Esophagus (tissue), 2 donors: Measurements from ENCODE around the gene FMN2. TPM values are rescaled to one million over a fixed set of nuclear protein-coding genes. Genes with fewer than 3 reads are reported as not detected.
"Not testable (repeated sequence)": the region's sequence is repeated elsewhere in the genome, so short reads cannot be mapped to it uniquely, and the experiment has no call there.

Source experiments
- H3K27ac ChIP-seq, 2 donors: one replicate each; pipeline ENCODE4 v1.5.1; 2013; ENCODE audit warnings: low read depth in 2 of 2, mild to moderate bottlenecking in 2 of 2, inconsistent platforms in 1 of 2, low read length in 1 of 2, moderate library complexity in 1 of 2
- H3K27me3 ChIP-seq, 2 donors: one replicate each; pipeline ENCODE4 v1.6.1; 2013; ENCODE audit warnings: low read length in 2 of 2, control low read depth in 1 of 2, mild to moderate bottlenecking in 1 of 2; ENCODE audit not compliant: insufficient read depth in 2 of 2, control insufficient read depth in 1 of 2
- H3K36me3 ChIP-seq, 2 donors: one replicate each; pipeline ENCODE4 v1.6.1; 2013; ENCODE audit warnings: low read length in 1 of 2; ENCODE audit not compliant: control insufficient read depth in 2 of 2, insufficient read depth in 2 of 2
- H3K4me1 ChIP-seq, 2 donors: one replicate each; pipeline ENCODE4 v1.6.1; 2013; ENCODE audit warnings: low read length in 1 of 2; ENCODE audit not compliant: control insufficient read depth in 2 of 2, insufficient read depth in 2 of 2
- H3K4me3 ChIP-seq, 2 donors: one replicate each; pipeline ENCODE4 v1.5.1; 2013; ENCODE audit warnings: low read length in 2 of 2, mild to moderate bottlenecking in 2 of 2, low read depth in 1 of 2, moderate library complexity in 1 of 2
- H3K9me3 ChIP-seq, 2 donors: one replicate each; pipeline ENCODE4 v1.6.1; 2013; ENCODE audit warnings: mild to moderate bottlenecking in 2 of 2, low read depth in 1 of 2, low read length in 1 of 2, moderate library complexity in 1 of 2; ENCODE audit not compliant: control insufficient read depth in 2 of 2, insufficient read depth in 1 of 2
- WGBS, 2 donors: extraction: QIAGEN DNeasy Blood & Tissue Kit; methylation state at CpG; one replicate each; pipeline ENCODE4 v1.1.7; 2013; 5-methylcytosine and 5-hydroxymethylcytosine counted together
- polyA plus RNA-seq, 2 donors: library from polyadenylated mRNA; stranded (reverse); fragments of 200-250 nt; gene quantifications; one replicate each; pipeline ENCODE4 v1.2.3, GENCODE V29; 2013
- donor health status: healthy with polysubstance abuse.
- donor health status: Bipolar disorder and iron deficiency.

FMN2 gene
- polyA plus RNA-seq, 2 donors, result 0.11 to 0.16 TPM

DNA sequence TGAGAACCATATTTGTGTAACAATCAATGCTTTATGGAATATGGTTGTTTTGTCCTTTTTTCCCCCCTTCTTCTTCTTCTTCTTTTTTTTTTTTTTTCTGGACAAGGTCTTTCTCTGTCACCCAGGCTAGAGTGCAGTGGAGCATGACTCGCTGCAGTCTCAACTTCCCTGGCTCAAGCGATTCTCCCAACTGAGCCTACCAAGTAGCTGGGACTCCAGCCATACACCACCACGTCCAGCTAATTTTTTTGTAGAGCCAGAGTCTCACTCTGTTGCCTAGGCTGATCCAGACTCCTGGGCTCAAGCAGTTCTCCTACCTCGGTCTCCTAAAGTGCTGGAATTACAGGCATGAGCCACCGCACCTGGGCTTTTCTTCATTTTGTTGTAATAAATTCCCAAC, 86.7 kb downstream of the FMN2 start:
- 82 to 85% methylated on average over 5 of the region's 5 CpGs for WGBS, 2 donors
- no peaks in the 10 kb centered on the region for H3K36me3 ChIP-seq
- no peak overlapping the region for H3K4me3 ChIP-seq
- H3K27me3 ChIP-seq, result no peaks in the 10 kb centered on the region
- no peak overlapping the region for H3K27ac ChIP-seq
- no peaks in the 10 kb centered on the region for H3K4me1 ChIP-seq
- H3K9me3 ChIP-seq, result no peaks in the 10 kb centered on the region

DNA sequence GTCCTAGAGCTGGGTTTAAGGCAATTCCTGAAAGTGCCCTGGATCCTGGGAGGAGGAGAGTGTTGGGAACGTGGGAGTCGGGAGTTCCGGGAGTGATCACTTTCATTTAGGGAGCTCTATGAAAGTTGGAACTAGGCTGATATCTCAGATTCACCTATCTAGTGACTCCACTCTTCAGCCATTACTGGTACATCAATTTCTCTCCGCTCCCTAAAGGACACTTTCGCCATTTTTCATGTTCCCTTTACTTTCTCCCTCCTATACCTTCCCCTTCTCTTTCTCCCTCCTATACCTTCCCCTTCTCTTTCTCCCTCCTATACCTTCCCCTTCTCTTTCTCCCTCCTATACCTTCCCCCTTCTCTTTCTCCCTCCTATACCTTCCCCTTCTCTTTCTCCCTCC, 93.0 kb downstream of the FMN2 start:
- H3K4me3 ChIP-seq, H3K36me3 ChIP-seq, H3K27me3 ChIP-seq, H3K27ac ChIP-seq, H3K9me3 ChIP-seq, H3K4me1 ChIP-seq: not testable (repeated sequence)
- WGBS, 2 donors, result 87% methylated on average over 5 of the region's 5 CpGs

DNA sequence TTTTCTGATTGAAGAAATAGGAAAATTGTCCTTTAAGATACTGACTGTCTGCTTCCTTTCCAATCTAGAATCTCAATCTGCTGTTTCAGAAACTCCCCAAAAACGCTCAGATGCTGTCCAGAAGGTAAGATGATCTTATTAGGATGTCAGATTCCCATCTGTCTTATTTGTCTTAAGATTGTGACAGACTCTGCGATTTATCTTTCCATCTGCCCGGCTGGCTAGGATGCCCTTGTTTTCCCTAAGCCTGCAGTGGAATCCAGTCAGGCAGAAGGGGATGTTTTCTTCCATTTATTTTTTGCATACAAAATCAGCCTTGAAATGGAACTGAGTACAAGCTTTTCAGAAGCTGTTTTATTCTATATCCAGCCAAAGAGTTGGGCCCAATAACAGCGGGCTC, 96.5 kb downstream of the FMN2 start:
- Histone ChIP-seq H3K4me3 (no peak overlapping the region), H3K36me3 (no peaks in the 10 kb centered on the region), H3K27ac (no peak overlapping the region), H3K4me1 (no peaks in the 10 kb centered on the region), H3K9me3 (no peaks in the 10 kb centered on the region), H3K27me3 (no peaks in the 10 kb centered on the region)
- 74 to 77% methylated on average over 4 of the region's 4 CpGs for WGBS, 2 donors

DNA sequence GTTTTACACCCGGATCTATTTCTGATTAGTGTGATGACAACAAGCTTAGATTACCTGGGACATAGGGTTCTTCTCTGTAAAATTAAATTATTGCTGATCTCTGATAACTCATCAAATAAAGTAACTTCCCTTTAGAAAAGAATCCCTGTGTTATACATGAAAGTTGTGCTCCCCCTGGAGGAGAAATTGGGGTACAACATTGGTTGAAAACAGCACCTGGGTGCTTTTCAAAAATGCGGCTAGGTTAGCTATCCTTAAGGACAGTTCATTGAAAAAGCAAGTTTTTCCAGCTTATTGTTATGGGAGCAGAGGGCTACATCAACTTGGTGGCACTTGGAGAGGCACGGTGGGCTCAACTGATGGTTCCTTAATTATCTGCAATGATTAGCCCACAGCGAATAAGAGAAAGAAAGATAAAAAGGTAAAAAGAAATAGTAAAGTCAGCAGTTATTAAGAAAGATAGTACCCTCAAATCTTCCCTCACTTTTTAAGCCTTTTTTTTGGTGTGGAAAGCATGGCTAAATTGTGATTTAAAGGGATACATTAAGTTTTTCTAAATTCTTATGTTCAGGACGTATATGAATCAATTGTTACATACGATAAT, 97.8 kb downstream of the FMN2 start:
- H3K4me3 ChIP-seq, result no peak overlapping the region
- no peaks in the 10 kb centered on the region for H3K9me3 ChIP-seq
- H3K36me3 ChIP-seq, result no peaks in the 10 kb centered on the region
- H3K27me3 ChIP-seq, result no peaks in the 10 kb centered on the region
- no peaks in the 10 kb centered on the region for H3K4me1 ChIP-seq
- 37 to 43% methylated on average over 6 of the region's 6 CpGs for WGBS, 2 donors
- H3K27ac ChIP-seq, result no peak overlapping the region

DNA sequence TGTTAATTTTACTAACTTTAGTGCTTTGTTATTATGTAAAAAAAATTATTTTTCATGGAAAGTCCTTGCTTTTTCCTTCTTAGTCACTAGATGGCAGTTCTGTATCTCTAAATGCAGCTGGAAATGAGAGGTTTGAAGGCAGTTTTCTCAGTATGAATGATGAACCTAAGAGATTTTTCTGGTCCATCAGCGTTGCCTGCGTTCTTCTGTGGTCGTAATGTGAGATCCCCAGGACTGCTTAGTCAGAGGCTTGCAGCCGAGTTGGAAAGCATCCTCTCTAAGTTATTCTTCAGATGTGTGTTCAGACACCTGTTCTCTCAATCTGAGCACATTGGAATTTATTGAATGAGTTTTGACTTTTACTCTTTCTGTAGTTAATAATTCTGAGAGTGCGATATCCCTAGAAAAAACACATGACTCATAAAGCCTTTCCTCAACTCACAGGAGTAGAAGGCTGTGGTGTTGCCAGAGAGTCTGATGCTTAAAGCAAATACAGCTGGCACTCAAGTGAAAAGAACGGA, 99.3 kb downstream of the FMN2 start:
- no peaks in the 10 kb centered on the region for H3K9me3 ChIP-seq
- no peaks in the 10 kb centered on the region for H3K36me3 ChIP-seq
- no peak overlapping the region for H3K27ac ChIP-seq
- no peaks in the 10 kb centered on the region for H3K27me3 ChIP-seq
- no peak overlapping the region for H3K4me3 ChIP-seq
- 11 to 13% methylated on average over 6 of the region's 6 CpGs for WGBS, 2 donors
- H3K4me1 ChIP-seq, result no peaks in the 10 kb centered on the region

DNA sequence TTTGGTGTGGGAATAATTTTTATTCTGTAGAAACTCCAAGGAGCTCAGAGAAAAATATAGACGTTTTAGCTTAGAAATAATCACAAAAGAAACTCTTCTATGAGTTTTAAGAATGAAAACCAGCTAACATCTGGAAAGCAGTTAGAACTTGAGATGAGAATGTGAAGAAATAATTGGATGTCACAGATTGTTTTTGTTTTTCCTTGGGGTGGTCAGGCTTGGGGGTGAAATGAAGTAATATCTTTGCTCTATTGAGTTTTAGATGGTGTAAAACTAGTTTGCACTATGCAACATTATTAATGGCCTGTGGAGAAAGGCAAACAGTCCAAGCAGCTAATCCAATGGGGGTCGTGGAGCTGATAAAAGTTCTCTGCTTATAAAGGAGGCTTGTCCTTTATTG, 101.2 kb downstream of the FMN2 start:
- no peaks in the 10 kb centered on the region for H3K9me3 ChIP-seq
- H3K36me3 ChIP-seq, result no peaks in the 10 kb centered on the region
- H3K4me1 ChIP-seq, result no peaks in the 10 kb centered on the region
- H3K4me3 ChIP-seq, result no peak overlapping the region
- H3K27ac ChIP-seq, result no peak overlapping the region
- 42 to 48% methylated on average over 2 of the region's 2 CpGs for WGBS, 2 donors
- H3K27me3 ChIP-seq, result no peaks in the 10 kb centered on the region

DNA sequence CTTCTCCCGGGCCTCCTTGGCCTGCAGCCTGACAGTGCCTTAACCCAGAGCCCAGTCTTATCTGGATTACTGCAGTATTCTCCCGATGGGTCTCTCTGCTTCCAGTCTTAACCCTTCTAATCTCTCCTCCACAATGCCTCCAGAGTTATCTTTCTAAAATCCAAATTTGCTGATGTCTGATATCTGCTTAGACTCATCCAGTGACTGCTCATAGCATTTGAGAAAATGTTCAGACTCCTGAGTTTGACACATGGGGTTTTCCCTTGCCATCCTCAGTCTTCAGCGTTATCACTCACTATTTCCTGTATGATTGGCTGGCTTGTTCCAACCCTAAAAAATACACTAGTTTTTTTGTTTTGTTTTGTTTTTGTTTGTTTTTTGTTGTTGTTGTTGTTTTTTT, 102.0 kb downstream of the FMN2 start:
- H3K4me3 ChIP-seq, result no peak overlapping the region
- no peaks in the 10 kb centered on the region for H3K36me3 ChIP-seq
- 60 to 64% methylated on average over 3 of the region's 3 CpGs for WGBS, 2 donors
- no peaks in the 10 kb centered on the region for H3K27me3 ChIP-seq
- H3K4me1 ChIP-seq, result no peaks in the 10 kb centered on the region
- H3K9me3 ChIP-seq, result no peaks in the 10 kb centered on the region
- no peak overlapping the region for H3K27ac ChIP-seq

DNA sequence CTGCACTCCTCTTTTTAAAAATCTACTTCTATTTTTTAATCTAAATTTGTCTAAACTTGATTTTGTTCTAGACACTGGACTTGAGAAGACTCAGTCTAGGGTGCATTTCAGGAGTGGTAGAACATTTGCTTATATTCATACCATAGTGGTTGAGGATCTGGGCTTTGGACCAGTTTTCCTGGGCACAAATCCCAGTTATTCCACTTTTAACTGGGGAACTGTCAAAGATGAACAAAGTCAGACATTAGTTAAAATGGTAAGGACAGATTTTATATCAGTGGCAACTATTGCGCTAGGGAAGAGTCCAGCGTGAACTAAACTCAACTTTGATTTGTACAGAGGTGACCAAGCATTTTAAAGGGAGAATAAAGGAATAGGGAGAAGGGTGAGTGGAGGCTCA, 102.4 kb downstream of the FMN2 start:
- WGBS, 2 donors, result 79 to 84% methylated on average over 2 of the region's 2 CpGs
- Histone ChIP-seq H3K36me3 (no peaks in the 10 kb centered on the region), H3K4me1 (no peaks in the 10 kb centered on the region), H3K27me3 (no peaks in the 10 kb centered on the region), H3K4me3 (no peak overlapping the region), H3K9me3 (no peaks in the 10 kb centered on the region), H3K27ac (no peak overlapping the region)

DNA sequence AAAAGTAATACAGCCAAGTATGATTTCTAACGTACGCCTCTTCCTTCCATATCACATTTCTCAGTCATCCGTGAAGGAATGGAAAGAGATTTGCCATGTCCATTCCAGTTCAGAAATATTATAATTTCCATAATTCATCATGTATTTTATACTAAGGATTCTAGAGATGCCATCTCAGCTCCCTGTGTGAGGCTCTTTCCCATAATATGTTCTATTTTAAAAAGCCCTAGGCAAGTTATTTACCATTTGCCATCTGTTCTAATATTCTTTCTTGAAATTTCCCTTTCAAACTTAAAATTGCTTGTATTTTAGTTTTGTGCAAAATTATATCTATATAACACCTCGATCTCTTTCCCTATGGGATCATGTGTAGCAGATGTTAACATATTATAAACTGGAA, 106.7 kb downstream of the FMN2 start:
- no peaks in the 10 kb centered on the region for H3K27me3 ChIP-seq
- H3K27ac ChIP-seq, result no peak overlapping the region
- no peaks in the 10 kb centered on the region for H3K36me3 ChIP-seq
- 86 to 87% methylated on average over 4 of the region's 4 CpGs for WGBS, 2 donors
- peaks cover 0 to under 1% of the 10 kb centered on the region in 2 donors for H3K9me3 ChIP-seq
- H3K4me3 ChIP-seq, result no peak overlapping the region
- H3K4me1 ChIP-seq, result no peaks in the 10 kb centered on the region
